ENCODE data around the gene RAB11FIP4.

The RAB11FIP4 gene

GRCh38 chr17:31552568-31552967, 161.1 kb downstream of the RAB11FIP4 start:
- in situ Hi-C loops (cut with MboI; ENCODE audit: low pct_unique_long_range_greater_than_20kb, low sequenced_read_pairs, unreplicated experiment), result no loop called here
- DNase-seq (ENCODE audit: low spot score), result no peak
- TF ChIP-seq CTCF (IDR thresholded peaks at IDR 0.05; ENCODE audit: extremely low read depth, insufficient read depth, missing control alignments), result no peak

- in situ Hi-C loops (cut with MboI; ENCODE audit: low pct_unique_long_range_greater_than_20kb, low sequenced_read_pairs, unreplicated experiment), result no loop called here
- no peak for DNase-seq (ENCODE audit: low spot score)
- TF ChIP-seq CTCF (IDR thresholded peaks at IDR 0.05; ENCODE audit: extremely low read depth, insufficient read depth, missing control alignments), result no peak
Observed at GRCh38 chr17:31553506-31553905, 162.0 kb downstream of the RAB11FIP4 start.

- in situ Hi-C loops (cut with MboI; ENCODE audit: low pct_unique_long_range_greater_than_20kb, low sequenced_read_pairs, unreplicated experiment), result no loop called here
- no peak for DNase-seq (ENCODE audit: low spot score)
- no peak for TF ChIP-seq CTCF (IDR thresholded peaks at IDR 0.05; ENCODE audit: extremely low read depth, insufficient read depth, missing control alignments)
Observed at GRCh38 chr17:31554930-31555329, 163.5 kb downstream of the RAB11FIP4 start.

- no peak for DNase-seq (ENCODE audit: low spot score)
- in situ Hi-C loops (cut with MboI; ENCODE audit: low pct_unique_long_range_greater_than_20kb, low sequenced_read_pairs, unreplicated experiment), result no loop called here
- no peak for TF ChIP-seq CTCF (IDR thresholded peaks at IDR 0.05; ENCODE audit: extremely low read depth, insufficient read depth, missing control alignments)
Observed at GRCh38 chr17:31556969-31557645, 165.6 kb downstream of the RAB11FIP4 start.

- peak; percentile 91 for DNase-seq (ENCODE audit: low spot score)
- peak; percentile 83 for TF ChIP-seq CTCF (IDR thresholded peaks at IDR 0.05; ENCODE audit: extremely low read depth, insufficient read depth, missing control alignments)
- in situ Hi-C loops (cut with MboI; ENCODE audit: low pct_unique_long_range_greater_than_20kb, low sequenced_read_pairs, unreplicated experiment), result no loop called here
Observed at GRCh38 chr17:31558748-31559583, 167.5 kb downstream of the RAB11FIP4 start.

GRCh38 chr17:31559584-31560501, 168.4 kb downstream of the RAB11FIP4 start:
- no peak for TF ChIP-seq CTCF (IDR thresholded peaks at IDR 0.05; ENCODE audit: extremely low read depth, insufficient read depth, missing control alignments)
- in situ Hi-C loops (cut with MboI; ENCODE audit: low pct_unique_long_range_greater_than_20kb, low sequenced_read_pairs, unreplicated experiment), result no loop called here
- DNase-seq (ENCODE audit: low spot score), result no peak
